Lower leg skin (tissue), 3 donors: ENCODE results near the gene PTOV1.

Experiments
- CTCF ChIP-seq, 3 donors: fragments of 450-650 bp; IDR thresholded peaks; one replicate each; pipeline ENCODE4 v1.5.1; 2016; ENCODE audit warnings: antibody characterized with exemption in 3 of 3, mild to moderate bottlenecking in 3 of 3, moderate library complexity in 2 of 3
- POLR2A ChIP-seq, 2 donors: fragments of 450-650 bp; IDR thresholded peaks; one replicate each; pipeline ENCODE4 v1.6.1; 2016 to 2017; ENCODE audit warnings: antibody characterized with exemption in 2 of 2, mild to moderate bottlenecking in 1 of 2, moderate library complexity in 1 of 2

GRCh38 chr19:49814010-49814409 lies 36.9 kb upstream of the PTOV1 start:
- TF ChIP-seq CTCF (IDR thresholded peaks at IDR 0.05) (no peak), POLR2A (IDR thresholded peaks at IDR 0.05) (no peak)
